ENCODE measurements around the gene SH3BP2. TPM values are rescaled to one million over a fixed set of nuclear protein-coding genes. Genes with fewer than 3 reads are reported as not detected.
A peak's percentile ranks its signal among the peaks of the same experiment; 100 is the strongest.

The SH3BP2 gene
- total RNA-seq, 6 experiments from 2014 or later: 17.6 to 25.4 (median 20.5) TPM

DNA sequence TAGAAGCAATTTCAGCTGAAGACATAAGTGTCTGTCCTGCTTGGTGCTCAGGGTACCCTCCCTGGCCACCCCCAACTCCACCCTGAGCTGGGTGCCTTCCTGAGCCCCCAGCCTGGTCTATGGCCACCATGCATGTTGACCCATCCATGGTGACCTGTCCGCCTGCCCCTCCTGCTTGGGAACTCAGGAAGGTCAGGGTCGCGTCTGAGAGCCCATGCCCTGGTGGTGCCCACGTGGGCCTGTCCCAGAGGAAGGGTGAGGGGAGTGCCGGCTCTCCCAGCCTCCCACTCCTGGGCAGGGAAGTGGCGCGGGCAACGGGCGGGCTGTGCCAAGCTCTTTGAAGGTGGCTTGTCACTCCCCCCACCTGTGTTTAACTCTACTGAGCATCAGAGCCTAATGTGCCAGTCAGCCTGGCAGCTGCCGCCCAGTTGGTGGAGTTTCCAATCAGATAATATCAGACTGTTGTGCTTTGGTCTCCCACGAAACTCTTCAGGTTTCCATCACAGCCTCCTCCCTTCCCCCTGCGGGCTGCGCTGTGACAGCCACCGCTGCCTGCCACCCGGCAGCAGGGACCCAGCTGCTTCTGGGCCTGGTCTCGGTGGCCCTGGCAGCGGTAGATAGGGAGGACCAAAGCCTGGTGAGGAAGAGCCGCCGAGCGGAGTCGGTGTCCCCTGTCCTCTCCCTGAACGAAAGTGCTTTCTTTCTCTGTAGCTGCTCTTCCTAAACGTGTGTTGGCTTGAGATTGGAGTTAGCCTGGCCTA, 4.8 kb downstream of the SH3BP2 start:
- Mint-ChIP-seq H3K27me3 (ENCODE audit: insufficient read depth) (no peaks in the 10 kb centered on the region; the same call in 1 of the 2 replicates), H3K4me3 (no peak overlapping the region), H3K27ac (peak overlapping the region; percentile 91), H3K9me3 (no peaks in the 10 kb centered on the region), H3K4me1 (ENCODE audit: low read depth) (peaks cover 65% of the 10 kb centered on the region), H3K36me3 (ENCODE audit: low read depth) (no peaks in the 10 kb centered on the region)
- DNase-seq: no peak
- TF ChIP-seq, protein P1, sequence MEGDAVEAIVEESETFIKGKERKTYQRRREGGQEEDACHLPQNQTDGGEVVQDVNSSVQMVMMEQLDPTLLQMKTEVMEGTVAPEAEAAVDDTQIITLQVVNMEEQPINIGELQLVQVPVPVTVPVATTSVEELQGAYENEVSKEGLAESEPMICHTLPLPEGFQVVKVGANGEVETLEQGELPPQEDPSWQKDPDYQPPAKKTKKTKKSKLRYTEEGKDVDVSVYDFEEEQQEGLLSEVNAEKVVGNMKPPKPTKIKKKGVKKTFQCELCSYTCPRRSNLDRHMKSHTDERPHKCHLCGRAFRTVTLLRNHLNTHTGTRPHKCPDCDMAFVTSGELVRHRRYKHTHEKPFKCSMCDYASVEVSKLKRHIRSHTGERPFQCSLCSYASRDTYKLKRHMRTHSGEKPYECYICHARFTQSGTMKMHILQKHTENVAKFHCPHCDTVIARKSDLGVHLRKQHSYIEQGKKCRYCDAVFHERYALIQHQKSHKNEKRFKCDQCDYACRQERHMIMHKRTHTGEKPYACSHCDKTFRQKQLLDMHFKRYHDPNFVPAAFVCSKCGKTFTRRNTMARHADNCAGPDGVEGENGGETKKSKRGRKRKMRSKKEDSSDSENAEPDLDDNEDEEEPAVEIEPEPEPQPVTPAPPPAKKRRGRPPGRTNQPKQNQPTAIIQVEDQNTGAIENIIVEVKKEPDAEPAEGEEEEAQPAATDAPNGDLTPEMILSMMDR (IDR thresholded peaks at IDR 0.05): no peak

DNA sequence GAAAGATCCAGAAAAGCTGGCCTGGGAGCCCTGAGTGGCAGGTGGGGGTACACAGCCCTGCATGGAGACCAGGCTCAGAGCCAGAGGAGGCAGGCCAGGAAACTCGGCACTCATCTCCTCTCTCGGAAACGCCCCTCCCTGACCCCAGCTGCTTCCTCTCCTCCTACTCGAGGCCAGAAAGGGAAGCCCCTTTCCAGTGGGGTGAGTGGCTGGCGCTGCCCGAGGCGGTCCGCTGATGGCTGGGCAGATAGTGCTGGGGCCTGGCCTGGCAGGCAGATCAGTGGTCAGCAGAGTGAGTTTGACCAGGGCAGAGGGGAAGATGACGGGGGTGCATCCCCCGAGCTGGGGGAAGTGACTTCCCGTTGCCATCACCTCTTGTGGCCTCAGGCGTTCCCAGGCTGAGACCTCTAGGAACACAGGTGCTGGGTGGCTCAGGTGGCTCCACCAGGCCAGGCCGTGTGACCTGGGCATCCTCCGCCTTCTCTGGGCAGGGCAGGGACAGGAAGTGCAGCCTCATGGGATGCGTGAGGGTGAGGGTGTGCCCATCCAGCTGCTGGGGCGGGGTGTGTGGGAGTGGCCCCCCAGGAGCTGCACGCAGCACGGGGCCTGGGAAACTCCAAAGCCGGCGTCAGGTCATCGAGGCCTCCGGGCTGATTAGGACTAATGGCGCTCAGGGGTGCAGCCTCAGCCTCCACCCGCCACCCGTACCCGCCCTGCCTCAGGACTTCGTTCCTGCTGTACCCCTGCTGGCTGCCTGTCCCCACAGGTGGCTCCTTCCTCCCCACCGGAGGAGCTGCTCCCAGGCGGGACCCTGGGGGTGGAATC, 5.7 kb downstream of the SH3BP2 start:
- Mint-ChIP-seq H3K27ac (peak overlapping the region; percentile 9; the same call in 1 of the 2 replicates), H3K4me3 (no peak overlapping the region), H3K4me1 (ENCODE audit: low read depth) (peaks cover 64% of the 10 kb centered on the region), H3K36me3 (ENCODE audit: low read depth) (no peaks in the 10 kb centered on the region), H3K9me3 (no peaks in the 10 kb centered on the region), H3K27me3 (ENCODE audit: insufficient read depth) (no peaks in the 10 kb centered on the region; the same call in 1 of the 2 replicates)
- TF ChIP-seq, protein P1 (IDR thresholded peaks at IDR 0.05): no peak
- no peak for DNase-seq

DNA sequence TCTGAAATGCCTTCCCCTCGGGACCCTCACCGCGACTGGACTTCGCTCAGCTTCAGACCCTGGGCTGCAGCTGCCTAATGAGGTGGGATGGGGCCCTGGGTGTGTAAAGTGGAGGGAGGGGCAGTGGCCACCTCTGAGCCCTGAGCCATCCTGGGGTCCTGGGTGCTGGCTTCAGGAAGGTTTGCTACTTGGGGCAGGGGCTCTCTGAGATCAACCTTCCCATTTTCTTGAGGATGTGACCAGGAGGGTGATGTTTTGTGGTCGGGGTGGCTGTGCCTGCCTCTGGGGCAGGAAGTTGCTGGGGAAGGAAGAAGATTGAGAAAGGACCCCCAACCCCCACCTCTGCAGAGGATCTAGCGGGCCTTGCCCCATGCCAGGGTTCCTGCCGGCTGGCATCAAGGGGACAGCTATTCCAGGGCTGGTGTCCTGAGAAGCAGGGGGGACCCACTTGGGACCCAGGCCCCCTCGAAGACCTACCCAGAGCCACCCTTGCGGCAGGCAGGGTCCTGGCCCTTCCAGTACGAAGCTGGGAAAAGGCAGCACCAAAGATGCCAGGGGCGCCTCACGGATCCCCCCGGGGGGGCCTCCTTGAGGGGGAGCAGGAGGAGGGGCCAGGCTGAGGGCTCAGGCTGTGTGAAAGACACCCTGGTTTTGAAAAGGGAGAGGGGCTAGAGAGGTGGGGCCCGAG, 6.5 kb downstream of the SH3BP2 start:
- no peaks in the 10 kb centered on the region for H3K36me3 Mint-ChIP-seq (ENCODE audit: low read depth)
- H3K27me3 Mint-ChIP-seq (ENCODE audit: insufficient read depth): no peaks in the 10 kb centered on the region; the same call in 1 of the 2 replicates
- no peak for DNase-seq
- H3K4me3 Mint-ChIP-seq: no peak overlapping the region
- no peak overlapping the region for H3K27ac Mint-ChIP-seq
- H3K9me3 Mint-ChIP-seq: no peaks in the 10 kb centered on the region
- H3K4me1 Mint-ChIP-seq (ENCODE audit: low read depth): peaks cover 57% of the 10 kb centered on the region
- TF ChIP-seq, protein P1 (IDR thresholded peaks at IDR 0.05): no peak

DNA sequence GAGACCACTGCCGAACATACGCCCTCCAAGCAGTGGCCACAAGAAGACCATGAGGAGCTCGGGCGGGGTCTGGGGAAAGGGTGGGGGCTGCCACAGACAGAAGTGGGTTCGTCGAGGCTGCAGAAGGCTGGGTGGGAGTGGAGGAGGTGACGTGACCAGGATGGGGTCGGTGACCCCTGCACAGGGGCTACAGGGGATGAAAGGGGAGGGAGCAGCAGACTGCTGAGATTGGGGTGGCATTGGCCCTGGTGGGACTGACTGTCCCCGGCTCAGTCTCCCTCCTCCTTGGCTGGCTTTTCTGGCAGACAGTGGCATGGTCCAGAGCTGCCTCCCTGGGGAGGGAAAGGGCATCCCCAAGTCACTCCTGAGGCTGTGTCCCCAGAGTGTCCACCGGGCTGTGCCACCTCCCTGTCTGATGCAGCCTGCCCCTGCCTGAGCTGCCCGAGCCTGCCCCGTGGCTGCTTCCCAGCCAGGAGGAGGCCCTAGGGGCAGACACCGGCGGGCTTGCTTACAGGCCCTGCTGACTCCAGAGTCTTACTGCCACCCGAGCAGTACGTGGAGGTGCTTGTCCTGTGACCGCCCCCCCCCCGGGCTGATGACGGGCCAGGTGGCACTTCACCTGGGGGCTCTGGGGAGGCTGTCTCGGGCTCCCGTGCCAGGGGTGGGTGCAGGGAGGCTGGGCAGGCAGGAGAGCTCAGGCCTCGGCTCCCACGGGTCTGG, 7.2 kb downstream of the SH3BP2 start:
- H3K27ac Mint-ChIP-seq: peak overlapping the region; percentile 85; the same call in 1 of the 2 replicates
- H3K36me3 Mint-ChIP-seq (ENCODE audit: low read depth): no peaks in the 10 kb centered on the region
- H3K4me3 Mint-ChIP-seq: no peak overlapping the region; the same call in 1 of the 2 replicates
- TF ChIP-seq, protein P1 (IDR thresholded peaks at IDR 0.05): no peak
- H3K4me1 Mint-ChIP-seq (ENCODE audit: low read depth): peaks cover 49% of the 10 kb centered on the region
- H3K9me3 Mint-ChIP-seq: no peaks in the 10 kb centered on the region
- H3K27me3 Mint-ChIP-seq (ENCODE audit: insufficient read depth): no peaks in the 10 kb centered on the region
- no peak for DNase-seq

Measured in HFFc6 (cell line).